Endodermal cell (in vitro differentiated cells): ENCODE data around the gene TUT4. TPM values are rescaled to one million over a fixed set of nuclear protein-coding genes. Genes with fewer than 3 reads are reported as not detected.

Experiments used
- DNase-seq: peaks from one replicate; pipeline ENCODE4 v3.0.0-alpha.2; 2017
- H3K27ac ChIP-seq: 2 replicates; pipeline ENCODE4 v1.5.1; 2013; ENCODE audit warnings: mild to moderate bottlenecking, low read depth, low read length, moderate library complexity
- H3K27me3 ChIP-seq: 2 replicates; pipeline ENCODE4 v1.6.1; 2013; ENCODE audit warnings: mild to moderate bottlenecking, low read length, moderate library complexity; ENCODE audit not compliant: insufficient read depth, control insufficient read depth, poor library complexity, severe bottlenecking
- H3K36me3 ChIP-seq: 2 replicates; pipeline ENCODE4 v1.7.0; 2013; ENCODE audit warnings: mild to moderate bottlenecking, low read length, moderate library complexity; ENCODE audit not compliant: control insufficient read depth, insufficient read depth
- H3K4me1 ChIP-seq: one replicate; pipeline ENCODE4 v1.7.0; 2013; ENCODE audit warnings: low read length; ENCODE audit not compliant: control insufficient read depth, insufficient read depth
- H3K4me3 ChIP-seq: 2 replicates; pipeline ENCODE4 v1.5.1; 2013; ENCODE audit warnings: mild to moderate bottlenecking, low read length, moderate library complexity
- H3K9ac ChIP-seq: 2 replicates; pipeline ENCODE4 v1.6.1; 2013; ENCODE audit warnings: mild to moderate bottlenecking, low read length, moderate library complexity; ENCODE audit not compliant: poor library complexity, severe bottlenecking; ENCODE audit errors: extremely low read depth
- H3K9me3 ChIP-seq: 2 replicates; pipeline ENCODE4 v1.6.1; 2013; ENCODE audit warnings: mild to moderate bottlenecking, low read length, moderate library complexity; ENCODE audit not compliant: control insufficient read depth
- H3K27ac Mint-ChIP-seq: 2 replicates; pipeline ENCODE4 v1.8.0; 2020; ENCODE audit warnings: mixed read lengths
- H3K27me3 Mint-ChIP-seq: 2 replicates; pipeline ENCODE4 v1.8.0; 2021; ENCODE audit warnings: mild to moderate bottlenecking, mixed read lengths; ENCODE audit not compliant: insufficient read depth
- H3K36me3 Mint-ChIP-seq: 2 replicates; pipeline ENCODE4 v1.8.0; 2020; ENCODE audit warnings: low read depth, mixed read lengths
- H3K4me1 Mint-ChIP-seq: 2 replicates; pipeline ENCODE4 v1.8.0; 2020; ENCODE audit warnings: mixed read lengths
- H3K4me3 Mint-ChIP-seq: 2 replicates; pipeline ENCODE4 v1.8.0; 2020; ENCODE audit warnings: mild to moderate bottlenecking, moderate library complexity, mixed read lengths
- H3K9me3 Mint-ChIP-seq: 2 replicates; pipeline ENCODE4 v1.8.0; 2020; ENCODE audit warnings: mild to moderate bottlenecking, mixed read lengths
- WGBS, 2 experiments: methylation state at CpG; one replicate each; pipeline versions ENCODE4 v1.1.5 to v1.1.7; 2013; ENCODE audit warnings: missing lambda C conversion rate in 2 of 2, mixed read lengths in 1 of 2; ENCODE audit not compliant: insufficient coverage in 1 of 2, insufficient read length in 1 of 2; 5-methylcytosine and 5-hydroxymethylcytosine counted together
- total RNA-seq, 2 donors: library from RNA; stranded (reverse); fragmentation: NEBNext Ultra II Directional in 1 of 2; extraction: Animal tissue kit (Norgen Biotek cat#: 25700) in 1 of 2; gene quantifications; 2 replicates in 1 of 2; 3 replicates in 1 of 2; pipeline ENCODE4 v1.2.1, GENCODE V29; 2021
- TF ChIP-seq, protein P1 (sequence below): fragments of 200-600 bp; sonication (generic); conservative IDR thresholded peaks from 2 replicates; pipeline ENCODE4 v1.5.0; 2021; ENCODE audit warnings: antibody characterized with exemption, mild to moderate bottlenecking

TUT4 gene
- total RNA-seq, 2 donors from 2014 or later: 131 to 170 TPM

- Histone ChIP-seq H3K9me3 (no peaks in the 10 kb centered on the region), H3K36me3 (no peaks in the 10 kb centered on the region), H3K4me1 (no peaks in the 10 kb centered on the region), H3K4me3 (no peak overlapping the region), H3K27me3 (no peaks in the 10 kb centered on the region), H3K27ac (no peak overlapping the region), H3K9ac (no peak overlapping the region)
- TF ChIP-seq, protein P1, sequence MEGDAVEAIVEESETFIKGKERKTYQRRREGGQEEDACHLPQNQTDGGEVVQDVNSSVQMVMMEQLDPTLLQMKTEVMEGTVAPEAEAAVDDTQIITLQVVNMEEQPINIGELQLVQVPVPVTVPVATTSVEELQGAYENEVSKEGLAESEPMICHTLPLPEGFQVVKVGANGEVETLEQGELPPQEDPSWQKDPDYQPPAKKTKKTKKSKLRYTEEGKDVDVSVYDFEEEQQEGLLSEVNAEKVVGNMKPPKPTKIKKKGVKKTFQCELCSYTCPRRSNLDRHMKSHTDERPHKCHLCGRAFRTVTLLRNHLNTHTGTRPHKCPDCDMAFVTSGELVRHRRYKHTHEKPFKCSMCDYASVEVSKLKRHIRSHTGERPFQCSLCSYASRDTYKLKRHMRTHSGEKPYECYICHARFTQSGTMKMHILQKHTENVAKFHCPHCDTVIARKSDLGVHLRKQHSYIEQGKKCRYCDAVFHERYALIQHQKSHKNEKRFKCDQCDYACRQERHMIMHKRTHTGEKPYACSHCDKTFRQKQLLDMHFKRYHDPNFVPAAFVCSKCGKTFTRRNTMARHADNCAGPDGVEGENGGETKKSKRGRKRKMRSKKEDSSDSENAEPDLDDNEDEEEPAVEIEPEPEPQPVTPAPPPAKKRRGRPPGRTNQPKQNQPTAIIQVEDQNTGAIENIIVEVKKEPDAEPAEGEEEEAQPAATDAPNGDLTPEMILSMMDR: no peak
- Mint-ChIP-seq H3K4me3 (no peak overlapping the region), H3K9me3 (no peaks in the 10 kb centered on the region), H3K36me3 (no peaks in the 10 kb centered on the region), H3K4me1 (peaks cover 1% of the 10 kb centered on the region), H3K27ac (no peak overlapping the region), H3K27me3 (peaks cover 1% of the 10 kb centered on the region)
- 89 to 100% methylated on average over 1 of the region's 1 CpG for WGBS, 2 experiments
- no peak for DNase-seq
Observed at GRCh38 chr1:52588535-52588934, 35.6 kb upstream of the TUT4 start.

- H3K9me3 ChIP-seq: no peaks in the 10 kb centered on the region
- no peak overlapping the region for H3K27ac ChIP-seq
- Mint-ChIP-seq H3K9me3 (no peaks in the 10 kb centered on the region), H3K27ac (no peak overlapping the region), H3K4me3 (no peak overlapping the region), H3K4me1 (peaks cover 1% of the 10 kb centered on the region), H3K27me3 (peaks cover 1% of the 10 kb centered on the region), H3K36me3 (no peaks in the 10 kb centered on the region)
- no peak overlapping the region for H3K9ac ChIP-seq
- TF ChIP-seq, protein P1: no peak
- no peaks in the 10 kb centered on the region for H3K27me3 ChIP-seq
- no peaks in the 10 kb centered on the region for H3K4me1 ChIP-seq
- DNase-seq: no peak
- H3K36me3 ChIP-seq: no peaks in the 10 kb centered on the region
- H3K4me3 ChIP-seq: no peak overlapping the region
Observed at GRCh38 chr1:52588027-52588426, 35.1 kb upstream of the TUT4 start.

DNA sequence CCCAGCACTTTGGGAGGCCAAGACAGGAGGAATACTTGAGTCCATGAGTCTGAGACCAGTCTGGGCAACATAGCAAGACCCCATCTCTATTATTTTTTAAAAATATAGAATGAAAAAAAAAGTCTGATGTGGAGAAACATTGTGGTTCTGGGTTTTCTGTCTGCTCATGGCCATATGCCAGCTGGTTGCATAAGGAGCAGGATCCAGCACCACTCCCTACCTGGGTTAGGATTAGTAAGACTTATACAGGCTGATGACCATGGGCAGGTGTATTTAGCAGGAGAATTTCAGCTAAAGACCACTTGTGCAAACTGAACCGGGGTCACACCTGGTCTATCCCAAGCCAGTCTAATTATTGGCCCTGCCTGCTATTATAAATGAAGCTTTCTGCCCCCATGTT is 32.6 kb upstream of the TUT4 start:
- Histone ChIP-seq H3K9ac (no peak overlapping the region), H3K4me3 (no peak overlapping the region), H3K4me1 (no peaks in the 10 kb centered on the region), H3K9me3 (no peaks in the 10 kb centered on the region), H3K27ac (no peak overlapping the region), H3K36me3 (no peaks in the 10 kb centered on the region), H3K27me3 (no peaks in the 10 kb centered on the region)
- peaks cover 4% of the 10 kb centered on the region for H3K27me3 Mint-ChIP-seq
- no peak overlapping the region for H3K27ac Mint-ChIP-seq
- H3K4me3 Mint-ChIP-seq: no peak overlapping the region
- TF ChIP-seq, protein P1: no peak
- no peak for DNase-seq
- no peaks in the 10 kb centered on the region for H3K9me3 Mint-ChIP-seq
- WGBS, 2 experiments: 87 to 88% methylated on average over 1 of the region's 1 CpG
- peaks cover 1% of the 10 kb centered on the region for H3K4me1 Mint-ChIP-seq
- H3K36me3 Mint-ChIP-seq: no peaks in the 10 kb centered on the region
